ENCODE measurements around the gene LIX1L. TPM values are rescaled to one million over a fixed set of nuclear protein-coding genes. Genes with fewer than 3 reads are reported as not detected.
"Not testable (repeated sequence)": the region's sequence is repeated elsewhere in the genome, so short reads cannot be mapped to it uniquely, and the experiment has no call there.

The LIX1L gene
- total RNA-seq, 4 donors from 2014 or later: 7.6 to 18.4 (median 11.3) TPM

DNA sequence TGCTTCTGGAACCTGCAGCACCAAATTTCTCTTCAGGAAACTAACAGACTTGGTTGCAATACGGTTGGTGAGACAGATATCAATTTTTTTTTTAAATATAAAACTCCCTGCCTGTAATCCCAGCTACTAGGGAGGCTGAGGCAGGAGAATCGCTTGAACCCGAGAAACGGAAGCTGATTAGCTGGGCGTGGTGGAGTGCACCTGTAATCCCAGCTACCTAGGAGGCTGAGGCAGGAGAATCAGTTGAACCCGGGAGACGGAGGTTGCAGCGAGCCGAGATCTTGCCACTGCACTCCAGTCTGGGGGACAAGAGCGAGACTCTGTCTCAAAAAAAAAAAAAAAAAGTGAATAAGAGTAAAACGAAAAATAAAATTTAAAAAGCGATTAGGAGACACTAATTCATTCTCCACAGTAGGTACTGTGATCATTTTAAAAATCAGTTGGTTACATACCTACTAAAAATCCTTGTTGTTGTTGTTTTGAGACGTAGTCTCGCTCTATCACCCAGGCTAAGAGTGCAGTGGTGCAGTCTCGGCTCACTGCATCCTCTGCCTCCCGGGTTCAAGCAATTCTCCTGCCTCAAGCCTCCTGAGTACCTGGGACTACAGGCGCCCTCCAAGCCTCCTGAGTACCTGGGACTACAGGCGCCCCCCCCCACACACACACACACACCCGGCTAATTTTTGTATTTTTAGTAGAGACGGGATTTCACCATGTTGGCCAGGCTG lies 29.7 kb downstream of the LIX1L start:
- WGBS: 57% methylated on average over 20 of the region's 20 CpGs
- Histone ChIP-seq H3K9me3 (no peaks in the 10 kb centered on the region), H3K27ac (peak overlapping the region; percentile 97), H3K27me3 (no peaks in the 10 kb centered on the region), H3K4me3 (peak overlapping the region; percentile 78), H3K4me1 (peaks cover 20% of the 10 kb centered on the region), H3K36me3 (peaks cover 18% of the 10 kb centered on the region)
- DNase-seq (ENCODE audit: low spot score in 2 of 2): no peak
- TF ChIP-seq POLR2AphosphoS5 (IDR thresholded peaks at IDR 0.05): no peak
- TF ChIP-seq POLR2A (IDR thresholded peaks at IDR 0.05): no peak
- TF ChIP-seq, protein P1, sequence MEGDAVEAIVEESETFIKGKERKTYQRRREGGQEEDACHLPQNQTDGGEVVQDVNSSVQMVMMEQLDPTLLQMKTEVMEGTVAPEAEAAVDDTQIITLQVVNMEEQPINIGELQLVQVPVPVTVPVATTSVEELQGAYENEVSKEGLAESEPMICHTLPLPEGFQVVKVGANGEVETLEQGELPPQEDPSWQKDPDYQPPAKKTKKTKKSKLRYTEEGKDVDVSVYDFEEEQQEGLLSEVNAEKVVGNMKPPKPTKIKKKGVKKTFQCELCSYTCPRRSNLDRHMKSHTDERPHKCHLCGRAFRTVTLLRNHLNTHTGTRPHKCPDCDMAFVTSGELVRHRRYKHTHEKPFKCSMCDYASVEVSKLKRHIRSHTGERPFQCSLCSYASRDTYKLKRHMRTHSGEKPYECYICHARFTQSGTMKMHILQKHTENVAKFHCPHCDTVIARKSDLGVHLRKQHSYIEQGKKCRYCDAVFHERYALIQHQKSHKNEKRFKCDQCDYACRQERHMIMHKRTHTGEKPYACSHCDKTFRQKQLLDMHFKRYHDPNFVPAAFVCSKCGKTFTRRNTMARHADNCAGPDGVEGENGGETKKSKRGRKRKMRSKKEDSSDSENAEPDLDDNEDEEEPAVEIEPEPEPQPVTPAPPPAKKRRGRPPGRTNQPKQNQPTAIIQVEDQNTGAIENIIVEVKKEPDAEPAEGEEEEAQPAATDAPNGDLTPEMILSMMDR (IDR thresholded peaks at IDR 0.05): no peak
- TF ChIP-seq EP300 (IDR thresholded peaks at IDR 0.05): no peak

DNA sequence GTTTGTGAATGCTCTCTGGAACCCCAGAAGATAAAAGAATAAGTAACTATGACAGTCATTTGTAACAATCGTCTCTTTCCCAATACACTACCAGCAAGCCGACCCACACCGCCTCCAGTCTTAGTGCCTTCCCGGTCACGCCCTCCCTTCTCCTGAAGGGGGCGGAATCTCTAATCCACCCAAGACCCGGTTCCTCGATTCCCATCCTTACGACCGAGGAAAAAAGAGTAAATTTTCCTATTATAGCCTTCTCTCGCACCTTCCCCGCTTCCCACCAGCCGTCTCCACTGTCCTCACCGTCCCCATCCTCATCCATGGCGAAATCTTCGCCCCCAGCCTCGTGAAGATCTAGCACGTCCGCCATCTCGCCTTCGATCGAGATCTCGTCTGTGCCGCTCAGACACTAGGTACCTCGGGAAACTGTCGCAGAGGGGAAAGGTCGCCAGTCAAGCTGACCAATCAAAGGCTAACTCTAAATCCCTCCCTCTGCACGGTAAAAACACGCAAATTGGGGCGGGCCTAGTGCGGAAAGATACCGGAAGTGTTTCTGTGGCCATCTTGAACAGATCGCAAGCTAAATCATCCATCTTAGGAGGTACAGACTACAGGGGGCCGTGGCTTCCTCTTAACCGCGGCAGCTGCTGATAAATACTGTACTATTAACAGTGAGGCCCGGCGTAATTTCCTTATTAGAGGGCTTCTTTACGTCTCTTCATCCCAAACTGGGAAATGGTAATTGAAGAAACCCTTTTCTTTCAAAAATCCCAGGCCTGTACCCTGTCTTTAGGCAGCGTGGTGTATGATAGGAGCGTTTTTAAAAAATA lies 30.5 kb downstream of the LIX1L start, which contains the start of gene RBM8A:
Gene RBM8A, minus strand, starts transcription at position 422 of the 824 bp plus-strand sequence. Its CDS starts 58 bp downstream, at position 364.
- peak within 1 kb of the TSS; percentile 97 for H3K27ac ChIP-seq
- no peaks in the 10 kb centered on the region for H3K9me3 ChIP-seq
- H3K4me1 ChIP-seq: peaks cover 20% of the 10 kb centered on the region
- DNase-seq (ENCODE audit: low spot score in 2 of 2): peak; percentile 98
- TF ChIP-seq, protein P1 (IDR thresholded peaks at IDR 0.05): peak; percentile 67 to 72
- no peak for TF ChIP-seq EP300 (IDR thresholded peaks at IDR 0.05)
- TF ChIP-seq POLR2AphosphoS5 (IDR thresholded peaks at IDR 0.05): peak; percentile 95 to 97 (median 95)
- TF ChIP-seq POLR2A (IDR thresholded peaks at IDR 0.05): peak; percentile 76 to 99
- WGBS: under 1% methylated on average over 41 of the region's 41 CpGs
- H3K36me3 ChIP-seq: peaks cover 22% of the 10 kb centered on the region
- H3K27me3 ChIP-seq: no peaks in the 10 kb centered on the region
- peak within 1 kb of the TSS; percentile 78 for H3K4me3 ChIP-seq

DNA sequence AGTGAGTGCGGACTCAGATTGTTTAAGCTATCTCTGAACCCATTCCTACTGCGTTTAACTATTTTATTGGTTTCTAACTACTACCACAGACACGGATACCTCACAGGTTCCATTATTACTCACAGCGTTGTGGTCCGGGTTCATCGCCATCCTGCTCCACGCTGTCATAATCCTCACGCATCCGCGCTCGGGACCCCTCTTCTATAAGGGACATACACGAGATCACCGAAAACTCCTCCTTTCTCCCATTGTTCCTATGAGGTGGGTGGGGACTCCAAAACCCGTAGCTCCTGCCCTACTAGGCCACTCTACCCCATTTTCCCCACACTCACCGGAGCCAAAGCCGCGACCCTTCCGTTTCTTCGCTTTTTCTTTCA lies 31.1 kb downstream of the LIX1L start:
- 6% methylated on average over 19 of the region's 19 CpGs for WGBS
- Histone ChIP-seq H3K27me3 (no peaks in the 10 kb centered on the region), H3K9me3 (no peaks in the 10 kb centered on the region)

DNA sequence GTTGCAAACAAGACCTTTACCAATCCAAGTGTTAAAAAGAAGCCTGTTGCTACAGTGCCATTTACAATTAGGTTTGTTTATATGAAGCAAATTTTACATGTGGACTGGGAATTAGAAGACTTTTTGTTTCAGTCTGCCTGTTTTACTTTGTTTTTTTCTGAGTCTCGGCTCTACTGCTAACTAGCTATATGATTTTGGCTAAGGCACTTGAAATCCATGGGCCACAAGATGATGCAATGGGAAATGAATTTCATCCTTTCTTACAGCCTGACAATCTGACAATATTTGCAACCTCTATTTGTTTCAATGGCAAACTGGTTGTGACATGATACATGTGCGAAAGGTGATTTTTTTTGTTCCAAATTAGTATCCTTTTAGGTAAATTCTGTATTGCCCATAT lies 35.6 kb downstream of the LIX1L start:
- Histone ChIP-seq H3K9me3 (no peaks in the 10 kb centered on the region), H3K36me3 (peaks cover 22% of the 10 kb centered on the region), H3K4me3 (no peak overlapping the region), H3K4me1 (peaks cover 32% of the 10 kb centered on the region), H3K27me3 (no peaks in the 10 kb centered on the region), H3K27ac (no peak overlapping the region)
- WGBS: 68% methylated on average over 2 of the region's 2 CpGs
- DNase-seq (ENCODE audit: low spot score in 2 of 2): no peak
- no peak for TF ChIP-seq POLR2AphosphoS5 (IDR thresholded peaks at IDR 0.05)
- TF ChIP-seq EP300 (IDR thresholded peaks at IDR 0.05): no peak
- TF ChIP-seq, protein P1 (IDR thresholded peaks at IDR 0.05): no peak
- TF ChIP-seq POLR2A (IDR thresholded peaks at IDR 0.05): no peak

More for the DNA sequence above, 31.1 kb downstream of the LIX1L start:
- no peak for TF ChIP-seq POLR2AphosphoS5 (IDR thresholded peaks at IDR 0.05)
- TF ChIP-seq POLR2A (IDR thresholded peaks at IDR 0.05): no peak
- TF ChIP-seq, protein P1 (IDR thresholded peaks at IDR 0.05): no peak
- TF ChIP-seq EP300 (IDR thresholded peaks at IDR 0.05): no peak
- no peak for DNase-seq (ENCODE audit: low spot score in 2 of 2)
- H3K27ac ChIP-seq: peak overlapping the region; percentile 97
- H3K4me1 ChIP-seq: peaks cover 20% of the 10 kb centered on the region
- peak overlapping the region; percentile 78 for H3K4me3 ChIP-seq
- peaks cover 22% of the 10 kb centered on the region for H3K36me3 ChIP-seq

DNA sequence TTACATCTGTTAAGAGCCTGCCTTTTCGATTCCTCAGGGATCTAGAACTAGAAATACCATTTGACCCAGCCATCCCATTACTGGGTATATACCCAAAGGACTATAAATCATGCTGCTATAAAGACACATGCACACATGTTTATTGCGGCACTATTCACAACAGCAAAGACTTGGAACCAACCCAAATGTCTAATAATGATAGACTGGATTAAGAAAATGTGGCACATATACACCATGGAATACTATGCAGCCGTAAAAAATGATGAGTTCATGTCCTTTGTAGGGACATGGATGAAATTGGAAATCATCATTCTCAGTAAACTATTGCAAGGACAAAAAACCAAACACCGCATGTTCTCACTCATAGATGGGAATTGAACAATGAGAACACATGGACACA lies 37.5 kb downstream of the LIX1L start:
- not testable (repeated sequence) for DNase-seq (ENCODE audit: low spot score in 2 of 2); H3K27ac ChIP-seq; H3K4me3 ChIP-seq; H3K9me3 ChIP-seq; H3K27me3 ChIP-seq
- 78% methylated on average over 2 of the region's 4 CpGs for WGBS
- peaks cover 24% of the 10 kb centered on the region for H3K36me3 ChIP-seq
- peaks cover 35% of the 10 kb centered on the region for H3K4me1 ChIP-seq
